Right forelimb (tissue), 1 donor: ENCODE data around the gene OSBPL8.

Source experiments
- DNase-seq: peaks from one replicate; pipeline ENCODE4 v3.0.0-alpha.2; 2018

Gene OSBPL8, protein sequence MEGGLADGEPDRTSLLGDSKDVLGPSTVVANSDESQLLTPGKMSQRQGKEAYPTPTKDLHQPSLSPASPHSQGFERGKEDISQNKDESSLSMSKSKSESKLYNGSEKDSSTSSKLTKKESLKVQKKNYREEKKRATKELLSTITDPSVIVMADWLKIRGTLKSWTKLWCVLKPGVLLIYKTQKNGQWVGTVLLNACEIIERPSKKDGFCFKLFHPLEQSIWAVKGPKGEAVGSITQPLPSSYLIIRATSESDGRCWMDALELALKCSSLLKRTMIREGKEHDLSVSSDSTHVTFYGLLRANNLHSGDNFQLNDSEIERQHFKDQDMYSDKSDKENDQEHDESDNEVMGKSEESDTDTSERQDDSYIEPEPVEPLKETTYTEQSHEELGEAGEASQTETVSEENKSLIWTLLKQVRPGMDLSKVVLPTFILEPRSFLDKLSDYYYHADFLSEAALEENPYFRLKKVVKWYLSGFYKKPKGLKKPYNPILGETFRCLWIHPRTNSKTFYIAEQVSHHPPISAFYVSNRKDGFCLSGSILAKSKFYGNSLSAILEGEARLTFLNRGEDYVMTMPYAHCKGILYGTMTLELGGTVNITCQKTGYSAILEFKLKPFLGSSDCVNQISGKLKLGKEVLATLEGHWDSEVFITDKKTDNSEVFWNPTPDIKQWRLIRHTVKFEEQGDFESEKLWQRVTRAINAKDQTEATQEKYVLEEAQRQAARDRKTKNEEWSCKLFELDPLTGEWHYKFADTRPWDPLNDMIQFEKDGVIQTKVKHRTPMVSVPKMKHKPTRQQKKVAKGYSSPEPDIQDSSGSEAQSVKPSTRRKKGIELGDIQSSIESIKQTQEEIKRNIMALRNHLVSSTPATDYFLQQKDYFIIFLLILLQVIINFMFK

DNA sequence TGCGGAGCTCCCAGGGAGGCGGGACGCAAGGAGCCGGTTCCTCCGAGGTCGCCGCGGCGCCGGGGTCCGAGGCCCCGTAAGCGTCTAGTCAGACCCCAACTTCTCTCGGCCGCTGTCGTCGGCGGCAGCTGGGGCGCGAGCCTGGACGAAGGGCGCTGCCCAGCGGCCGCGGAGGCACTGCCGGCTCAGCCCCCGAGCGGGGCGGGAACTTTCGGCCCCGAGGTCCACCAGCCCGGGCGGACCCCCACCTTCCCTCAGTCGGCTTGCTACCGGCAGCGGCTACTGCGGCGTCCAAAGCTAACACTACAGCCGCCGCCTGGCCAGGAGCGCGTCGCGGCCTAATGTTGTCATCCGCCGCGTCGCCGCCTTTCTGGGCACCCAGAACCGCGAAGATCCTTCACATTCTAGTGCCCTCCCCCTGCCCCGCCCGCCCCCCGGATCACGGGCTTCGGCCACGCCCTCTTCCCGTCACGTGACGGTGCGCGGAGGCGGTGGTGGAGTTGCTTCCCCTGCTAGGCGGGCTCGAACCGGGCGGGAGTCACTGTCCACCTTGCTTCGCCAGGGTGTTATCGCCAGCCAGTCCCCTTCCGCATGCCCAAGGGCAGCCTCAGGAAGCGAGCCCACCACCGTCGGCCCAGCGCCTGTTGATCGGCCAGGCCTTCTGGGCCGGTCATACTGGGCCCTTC, at the start of gene OSBPL8:
Gene OSBPL8, minus strand, starts transcription at position 372 of the 686 bp plus-strand sequence. CDS start 72,220 bp downstream, outside the sequence.
- DNase-seq = peak; percentile 99

DNA sequence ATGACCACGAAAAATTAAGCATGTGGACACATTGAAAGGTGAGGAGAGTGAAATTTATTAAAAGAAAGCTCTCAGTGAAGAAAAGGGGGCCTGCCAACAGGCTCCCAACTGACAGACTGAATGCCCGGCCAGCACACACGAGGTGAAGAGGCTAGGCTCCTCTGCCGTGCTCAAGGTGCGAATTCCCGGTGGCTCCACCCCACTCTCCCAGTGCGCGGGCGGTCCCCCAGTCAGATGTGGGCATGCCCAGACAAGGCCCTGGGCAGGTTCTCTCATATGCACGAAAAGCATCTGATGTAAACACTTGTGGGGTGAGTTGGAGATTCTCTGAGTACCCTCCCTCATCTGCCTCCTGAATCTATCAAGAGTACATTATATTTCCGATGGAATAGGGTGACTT, 48.5 kb upstream of the OSBPL8 start:
- no peak for DNase-seq

DNA sequence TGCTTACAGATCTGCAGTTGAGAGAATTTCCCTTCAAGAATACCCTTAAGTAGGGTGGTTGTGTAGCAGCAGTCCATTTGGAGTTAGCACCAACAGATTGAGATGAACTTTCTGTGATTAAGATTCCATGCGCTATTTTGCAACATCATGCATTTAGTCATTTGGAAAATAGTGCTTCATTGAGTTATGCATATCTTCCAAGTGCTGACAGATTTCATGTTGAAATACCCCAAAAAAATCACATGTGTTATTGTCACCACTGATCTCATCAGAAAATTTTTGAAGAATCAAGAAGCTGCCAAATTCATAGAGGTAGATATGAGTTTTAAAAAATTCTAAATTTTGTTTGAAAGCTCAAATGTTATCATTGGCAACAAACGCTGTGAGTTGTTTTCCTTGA, 35.5 kb upstream of the OSBPL8 start:
- no peak for DNase-seq

DNA sequence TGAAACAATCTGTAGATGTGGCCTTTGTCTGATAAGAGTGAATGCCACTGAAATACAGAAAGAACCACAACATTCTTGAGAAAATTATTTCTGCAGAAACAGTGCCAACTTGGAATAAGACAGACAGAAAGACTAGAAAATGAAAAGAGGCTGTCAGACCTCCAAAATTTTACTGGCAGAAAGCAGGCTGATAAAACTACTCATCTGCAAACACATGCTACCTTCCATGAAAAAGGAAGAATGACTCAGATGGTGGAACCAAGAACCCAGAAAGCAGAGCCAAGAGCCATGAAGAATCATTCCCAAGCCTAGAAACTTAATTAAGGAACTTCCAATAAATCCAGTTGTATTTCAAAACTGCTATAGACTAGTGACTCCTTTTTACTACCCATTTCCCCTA, 31.9 kb upstream of the OSBPL8 start:
- no peak for DNase-seq

DNA sequence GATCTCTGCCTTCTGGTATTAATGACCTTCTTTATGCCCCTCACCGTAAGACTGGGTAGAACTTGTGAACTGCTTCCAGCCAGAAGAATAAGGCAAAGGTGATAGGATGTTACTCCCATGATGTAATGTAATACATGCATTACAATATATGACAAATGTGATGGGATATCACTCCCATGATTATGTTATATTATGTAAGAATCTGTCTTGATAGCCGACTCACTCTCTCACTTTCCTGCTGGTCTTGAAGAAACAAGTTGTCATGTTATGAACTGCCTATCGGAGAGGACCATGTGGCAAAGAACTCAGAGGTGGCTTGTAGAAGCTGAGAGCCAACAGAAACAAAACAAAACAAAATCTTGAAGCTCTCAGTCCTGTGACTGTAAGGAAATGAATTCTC, 30.6 kb upstream of the OSBPL8 start:
- DNase-seq = no peak

GRCh38 chr12:76588881-76589565, 29.5 kb upstream of the OSBPL8 start:
- no peak for DNase-seq

DNA sequence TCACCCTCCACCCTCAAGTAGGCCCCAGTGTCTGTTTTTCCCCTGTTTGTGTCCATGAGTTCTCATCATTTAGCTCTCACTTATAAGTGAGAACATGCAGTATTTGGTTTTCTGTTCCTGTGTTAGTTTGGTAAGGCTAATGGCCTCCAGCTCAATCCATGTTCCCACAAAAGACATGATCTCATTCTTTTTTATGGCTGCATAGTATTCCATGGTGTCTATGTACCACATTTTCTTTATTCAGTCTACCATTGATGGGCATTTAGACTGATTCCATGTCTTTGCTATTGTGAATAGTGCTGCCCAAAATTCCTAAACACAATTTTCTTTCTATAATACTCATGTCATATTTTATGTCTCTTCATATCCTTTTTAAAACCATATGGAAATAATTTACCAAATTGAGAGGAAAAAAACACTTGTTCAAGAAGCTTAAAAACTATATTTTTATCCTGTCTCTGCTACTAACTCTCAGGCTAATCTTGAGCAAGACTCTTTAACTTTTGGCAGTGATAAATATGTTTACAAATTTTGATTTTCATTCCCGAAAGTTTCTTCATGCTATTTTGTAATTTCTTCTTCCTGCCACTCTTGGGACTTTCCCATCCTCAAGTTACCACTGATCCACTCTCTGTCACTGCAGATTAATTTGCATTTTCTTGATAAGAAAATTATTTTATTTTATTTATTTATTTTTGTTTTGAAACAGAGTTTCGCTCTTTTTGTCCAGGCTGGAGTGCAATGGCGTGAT, 28.0 kb upstream of the OSBPL8 start:
- DNase-seq = no peak

DNA sequence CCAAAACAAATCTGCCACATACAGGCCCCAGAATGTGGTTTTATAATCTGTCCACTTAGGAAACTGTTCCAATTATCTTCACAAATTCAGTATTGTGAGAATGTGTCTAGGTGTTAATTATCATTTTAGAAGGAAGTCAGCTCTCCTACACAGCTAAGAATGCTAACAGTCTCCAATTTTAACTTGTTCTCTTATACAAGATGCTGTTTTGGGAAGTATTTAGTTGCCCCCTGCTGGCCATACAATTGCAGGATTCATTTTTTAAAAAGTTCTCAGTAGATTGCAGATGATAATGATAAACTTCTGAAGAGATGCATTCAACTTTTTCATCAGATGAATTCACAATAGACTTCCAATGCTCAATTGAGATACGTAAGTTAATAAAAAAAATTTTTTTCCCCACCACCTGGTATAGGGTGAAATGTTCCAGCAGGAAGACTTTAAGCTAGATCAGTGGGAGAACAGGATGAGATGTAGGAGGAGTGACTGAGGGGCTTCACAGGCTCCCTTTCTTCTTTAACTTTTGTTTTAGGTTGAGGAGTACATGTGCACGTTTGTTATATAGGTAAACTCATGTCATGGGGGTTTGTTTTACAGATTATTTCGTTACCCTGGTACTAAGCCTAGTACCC, 27.3 kb upstream of the OSBPL8 start:
- no peak for DNase-seq

GRCh38 chr12:76583301-76583700, 23.7 kb upstream of the OSBPL8 start:
- no peak for DNase-seq

GRCh38 chr12:76573840-76574373, 14.3 kb upstream of the OSBPL8 start:
- no peak for DNase-seq

DNA sequence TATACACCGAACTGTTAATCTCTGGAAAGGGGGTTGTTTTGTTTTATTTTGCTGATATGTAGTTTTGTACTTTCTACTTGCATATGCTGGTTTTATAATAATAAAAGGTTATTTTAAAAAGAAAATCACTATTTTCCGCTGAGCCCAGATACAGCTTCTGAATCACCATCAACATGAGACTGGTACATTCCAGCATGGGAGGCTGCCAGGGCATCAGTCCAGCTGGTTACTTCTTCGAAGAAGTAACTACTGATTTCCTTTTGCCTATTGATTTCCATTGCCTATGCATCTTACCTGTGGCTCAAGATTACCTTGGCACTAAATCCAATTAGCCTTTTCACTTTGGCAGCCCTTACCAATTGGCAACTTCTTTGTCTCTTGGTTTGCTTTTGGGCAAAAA, 11.7 kb upstream of the OSBPL8 start:
- DNase-seq = no peak

GRCh38 chr12:76569685-76570604, 10.4 kb upstream of the OSBPL8 start:
- no peak for DNase-seq

GRCh38 chr12:76568888-76569551, 9.4 kb upstream of the OSBPL8 start:
- no peak for DNase-seq

DNA sequence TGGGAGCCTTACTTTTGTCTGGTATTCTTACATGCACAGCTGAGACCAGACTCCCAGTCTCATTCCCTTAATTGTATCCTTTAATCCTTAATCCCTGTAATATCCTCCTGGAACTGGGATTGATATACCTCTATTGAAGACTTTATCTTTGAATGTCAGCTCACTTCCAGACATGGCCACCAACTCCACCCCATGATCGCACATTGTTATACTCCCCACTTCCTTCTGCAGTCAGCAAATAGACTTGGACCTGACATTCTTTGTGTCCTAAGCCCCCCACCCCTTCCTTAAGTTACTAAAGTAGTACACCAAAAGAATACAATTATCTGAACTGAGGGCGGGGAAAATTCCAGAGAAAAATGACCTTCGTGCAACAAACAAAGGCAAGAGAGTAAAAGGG, 8.6 kb upstream of the OSBPL8 start:
- no peak for DNase-seq

DNA sequence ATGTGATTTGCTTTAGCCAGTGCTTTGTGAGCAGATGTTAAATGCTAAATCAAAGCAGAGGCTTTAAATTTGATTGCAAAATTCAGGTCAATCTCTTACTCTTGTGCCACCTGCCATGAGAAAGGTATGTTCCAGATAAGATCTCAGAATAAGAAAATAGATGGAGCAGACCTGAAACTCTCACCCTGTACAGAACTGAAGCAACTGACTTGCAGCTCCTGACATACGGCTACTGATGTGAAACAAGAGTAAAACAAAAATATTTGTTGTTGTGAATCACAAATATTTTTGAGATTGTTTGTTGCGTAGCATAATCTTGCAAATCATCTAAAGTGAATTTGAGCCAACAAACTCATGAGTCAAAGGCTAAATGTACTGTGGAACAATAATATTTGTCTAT, 3.5 kb upstream of the OSBPL8 start:
- no peak for DNase-seq

DNA sequence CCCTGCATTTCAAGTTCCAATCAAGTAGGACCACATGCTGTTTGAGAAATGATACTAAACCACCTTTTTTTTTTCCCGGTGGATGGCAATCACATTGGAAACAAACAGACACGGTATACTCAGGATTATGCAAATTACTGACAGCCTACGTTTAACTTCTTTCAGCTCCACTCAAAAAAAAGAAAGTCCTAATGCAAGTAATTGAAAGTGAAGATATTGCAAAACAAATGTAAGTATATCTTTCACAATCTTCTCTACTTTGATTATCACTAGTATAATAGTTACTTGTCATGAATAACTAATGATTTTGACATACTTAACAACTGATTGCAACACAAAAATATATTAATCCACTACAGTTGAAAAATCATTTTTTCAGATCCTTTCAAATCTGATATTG, 2.6 kb upstream of the OSBPL8 start:
- DNase-seq = no peak

DNA sequence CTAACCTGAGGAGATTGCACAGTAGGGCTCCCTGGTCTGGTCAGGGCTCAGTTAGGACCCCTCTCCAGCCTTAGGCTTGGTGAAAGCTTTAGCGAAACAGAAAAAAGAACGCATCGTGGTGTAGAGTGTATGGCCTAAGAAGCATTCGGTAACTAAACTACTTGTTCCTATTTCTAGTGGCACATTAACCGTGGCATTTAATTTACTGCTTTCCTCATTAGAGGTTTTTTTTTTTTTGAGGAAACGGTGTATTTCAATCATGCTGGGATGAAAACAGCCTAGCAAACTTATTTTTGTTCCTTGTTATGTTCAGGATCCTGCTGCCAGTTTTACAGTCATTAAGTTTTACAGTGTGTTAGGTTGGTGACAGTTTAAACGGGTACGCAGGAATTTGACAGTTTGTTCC, 518 bp upstream of the OSBPL8 start:
- DNase-seq = no peak

GRCh38 chr12:76558684-76559399, 729 bp downstream of the OSBPL8 start:
- DNase-seq = peak; percentile 77

- no peak for DNase-seq
Measured at GRCh38 chr12:76556368-76556767, 3.2 kb downstream of the OSBPL8 start.
